ENCODE results near the gene CCDC33. TPM values are rescaled to one million over a fixed set of nuclear protein-coding genes. Genes with fewer than 3 reads are reported as not detected.
A peak's percentile ranks its signal among the peaks of the same experiment; 100 is the strongest.

Gene CCDC33
- total and polyA plus RNA-seq, 2 donors (not counting 3 experiments of a cell fraction or from before 2014, with no cell fraction given) = not detected

DNA sequence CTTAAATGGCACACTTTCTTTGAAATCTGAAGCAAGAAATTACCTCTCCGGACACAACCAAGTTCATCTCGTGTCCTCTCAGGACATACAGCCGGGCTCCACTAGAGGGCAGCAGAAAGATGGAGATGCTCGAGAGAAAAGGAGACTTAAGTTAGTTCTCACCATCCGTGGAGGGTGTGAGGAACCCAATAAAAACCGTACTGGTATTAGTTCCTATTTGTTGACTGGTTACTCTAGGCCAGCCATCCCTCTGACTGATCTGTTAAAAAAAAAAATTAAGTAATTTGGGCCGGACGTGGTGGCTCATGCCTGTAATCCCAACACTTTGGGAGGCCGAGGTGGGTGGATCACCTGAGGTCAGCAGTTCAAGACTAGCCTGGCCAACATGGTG is 139.2 kb downstream of the CCDC33 start:
- no TSS peak for BruUV-seq (replicated peaks)
- Histone ChIP-seq H3K4me2 (ENCODE audit: insufficient read depth, low read length) (no peak overlapping the region), H3K79me2 (ENCODE audit: control insufficient read depth, insufficient read depth, low read length) (no peaks in the 10 kb centered on the region), H4K20me1 (replicated peaks; ENCODE audit: control insufficient read depth, extremely low read depth, insufficient read depth, low read length) (no peaks in the 10 kb centered on the region), H3K27me3 (ENCODE audit: control insufficient read depth in 2 of 2, insufficient read depth in 2 of 2, low read length in 2 of 2) (peaks cover 11 to 24% of the 10 kb centered on the region in 2 experiments), H3K9me1 (replicated peaks; ENCODE audit: control insufficient read depth, extremely low read depth, insufficient read depth, low read length) (no peaks in the 10 kb centered on the region), H3K36me3 (ENCODE audit: control insufficient read depth in 2 of 2, extremely low read depth in 1 of 2, insufficient read depth in 2 of 2, low read length in 2 of 2) (no peaks in the 10 kb centered on the region), H3K4me3 (replicated peaks in 1 of 3; ENCODE audit: insufficient read depth in 1 of 3, low read depth in 1 of 3, low read length in 3 of 3) (no peak overlapping the region), H3K9me3 (replicated peaks; ENCODE audit: control insufficient read depth, insufficient read depth, low read length) (no peaks in the 10 kb centered on the region), H2AFZ (ENCODE audit: low read depth, low read length) (peak overlapping the region; percentile 28), H3K4me1 (ENCODE audit: control insufficient read depth, extremely low read depth, insufficient read depth, low read length) (peaks cover 11% of the 10 kb centered on the region), H3K27ac (ENCODE audit: insufficient read depth, low read depth, low read length) (no peak overlapping the region), H3K9ac (replicated peaks; ENCODE audit: extremely low read depth, insufficient read depth, low read length) (no peak overlapping the region)
- DNase-seq (ENCODE audit: low read depth, low spot score) (peak; percentile 81), FAIRE-seq (peak; percentile 85)
- no peak for TF ChIP-seq GATA2 (IDR thresholded peaks at IDR 0.05; ENCODE audit: insufficient read depth, insufficient read length, low read depth, low read length)
- TF ChIP-seq, protein P1, sequence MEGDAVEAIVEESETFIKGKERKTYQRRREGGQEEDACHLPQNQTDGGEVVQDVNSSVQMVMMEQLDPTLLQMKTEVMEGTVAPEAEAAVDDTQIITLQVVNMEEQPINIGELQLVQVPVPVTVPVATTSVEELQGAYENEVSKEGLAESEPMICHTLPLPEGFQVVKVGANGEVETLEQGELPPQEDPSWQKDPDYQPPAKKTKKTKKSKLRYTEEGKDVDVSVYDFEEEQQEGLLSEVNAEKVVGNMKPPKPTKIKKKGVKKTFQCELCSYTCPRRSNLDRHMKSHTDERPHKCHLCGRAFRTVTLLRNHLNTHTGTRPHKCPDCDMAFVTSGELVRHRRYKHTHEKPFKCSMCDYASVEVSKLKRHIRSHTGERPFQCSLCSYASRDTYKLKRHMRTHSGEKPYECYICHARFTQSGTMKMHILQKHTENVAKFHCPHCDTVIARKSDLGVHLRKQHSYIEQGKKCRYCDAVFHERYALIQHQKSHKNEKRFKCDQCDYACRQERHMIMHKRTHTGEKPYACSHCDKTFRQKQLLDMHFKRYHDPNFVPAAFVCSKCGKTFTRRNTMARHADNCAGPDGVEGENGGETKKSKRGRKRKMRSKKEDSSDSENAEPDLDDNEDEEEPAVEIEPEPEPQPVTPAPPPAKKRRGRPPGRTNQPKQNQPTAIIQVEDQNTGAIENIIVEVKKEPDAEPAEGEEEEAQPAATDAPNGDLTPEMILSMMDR (IDR thresholded peaks at IDR 0.05; ENCODE audit: extremely low read depth in 1 of 2, insufficient read depth in 1 of 2, low read depth in 1 of 2, low read length in 2 of 2) = peak; percentile 81 to 90
- intact Hi-C loops (cut with micrococcal nuclease) (loop anchor here (1.0 kb wide), 3 partner anchors 58 to 393 kb away; partner anchors contain the start of gene SEMA7A), dilution Hi-C loops (cut with MboI; ENCODE audit: extremely low pct_ligation_motif_present, low sequenced_read_pairs) (no loop called here)
- ChIA-PET POLR2A (no interaction called here), CTCF (interaction anchor here (0.9 to 7.9 kb wide), 8 partner anchors 10 to 396 kb away, joined by 3 to 60 read pairs (median 4); partner anchors contain the start of gene SEMA7A)

DNA sequence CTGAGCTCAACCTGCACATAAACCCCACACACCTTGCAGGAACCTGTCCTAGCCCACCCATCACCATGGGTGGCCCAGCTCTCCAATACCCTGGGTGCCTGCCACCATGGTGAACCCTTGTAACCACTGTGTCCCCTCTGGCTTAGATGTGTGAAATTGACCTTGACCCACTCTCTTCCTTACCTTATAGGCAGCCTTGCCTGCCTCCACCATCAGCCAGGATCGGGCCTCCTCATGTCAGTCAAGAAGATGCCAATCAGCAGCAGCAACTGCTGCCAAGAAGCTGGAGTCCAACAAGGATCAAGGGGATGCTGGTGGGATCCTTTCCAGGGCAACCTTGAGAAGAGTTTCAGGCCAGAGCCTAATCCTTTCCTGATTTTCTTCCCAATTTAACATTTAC is 140.1 kb downstream of the CCDC33 start:
- Histone ChIP-seq H3K4me3 (replicated peaks in 1 of 3; ENCODE audit: insufficient read depth in 1 of 3, low read depth in 1 of 3, low read length in 3 of 3) (no peak overlapping the region), H3K27me3 (ENCODE audit: control insufficient read depth in 2 of 2, insufficient read depth in 2 of 2, low read length in 2 of 2) (peaks cover 6 to 16% of the 10 kb centered on the region in 2 experiments), H3K9ac (replicated peaks; ENCODE audit: extremely low read depth, insufficient read depth, low read length) (no peak overlapping the region), H3K9me1 (replicated peaks; ENCODE audit: control insufficient read depth, extremely low read depth, insufficient read depth, low read length) (no peaks in the 10 kb centered on the region), H3K9me3 (replicated peaks; ENCODE audit: control insufficient read depth, insufficient read depth, low read length) (no peaks in the 10 kb centered on the region), H3K4me1 (ENCODE audit: control insufficient read depth, extremely low read depth, insufficient read depth, low read length) (peaks cover 11% of the 10 kb centered on the region), H3K36me3 (ENCODE audit: control insufficient read depth in 2 of 2, extremely low read depth in 1 of 2, insufficient read depth in 2 of 2, low read length in 2 of 2) (no peaks in the 10 kb centered on the region), H3K27ac (ENCODE audit: insufficient read depth, low read depth, low read length) (no peak overlapping the region), H2AFZ (ENCODE audit: low read depth, low read length) (no peak overlapping the region), H3K4me2 (ENCODE audit: insufficient read depth, low read length) (no peak overlapping the region), H4K20me1 (replicated peaks; ENCODE audit: control insufficient read depth, extremely low read depth, insufficient read depth, low read length) (no peaks in the 10 kb centered on the region), H3K79me2 (ENCODE audit: control insufficient read depth, insufficient read depth, low read length) (no peaks in the 10 kb centered on the region)
- FAIRE-seq (no peak), DNase-seq (ENCODE audit: low read depth, low spot score) (no peak)
- no peak for TF ChIP-seq EZH2 (IDR thresholded peaks at IDR 0.05; ENCODE audit: borderline replicate concordance, low read depth, low read length, severe bottlenecking)
- TF ChIP-seq GATA2 (IDR thresholded peaks at IDR 0.05; ENCODE audit: insufficient read depth, insufficient read length, low read depth, low read length) = no peak
- TF ChIP-seq POLR2A (IDR thresholded peaks at IDR 0.05; ENCODE audit: low read depth, low read length) = no peak
- no peak for TF ChIP-seq POLR2AphosphoS5 (IDR thresholded peaks at IDR 0.05; ENCODE audit: insufficient read depth, low read depth, low read length)
- TF ChIP-seq MYC (IDR thresholded peaks at IDR 0.05; ENCODE audit: low read depth, low read length) = no peak
- TF ChIP-seq, protein P1 (IDR thresholded peaks at IDR 0.05; ENCODE audit: extremely low read depth in 1 of 2, insufficient read depth in 1 of 2, low read depth in 1 of 2, low read length in 2 of 2) = no peak
- no peak for TF ChIP-seq JUN (IDR thresholded peaks at IDR 0.05; ENCODE audit: borderline replicate concordance, insufficient read depth, insufficient read length, low read depth)
- ChIA-PET CTCF (interaction anchor here (0.7 to 7.9 kb wide), 12 partner anchors 9 to 395 kb away, joined by 3 to 60 read pairs (median 4); partner anchors contain the start of gene SEMA7A), POLR2A (no interaction called here)
- dilution Hi-C loops (cut with MboI; ENCODE audit: extremely low pct_ligation_motif_present, low sequenced_read_pairs) (no loop called here), intact Hi-C loops (cut with micrococcal nuclease) (no loop called here)
- no TSS peak for BruUV-seq (replicated peaks)

All from endothelial cell of umbilical vein (primary cell).